K562 (cell line): ENCODE data around the gene MAP3K2. TPM values are rescaled to one million over a fixed set of nuclear protein-coding genes. Genes with fewer than 3 reads are reported as not detected.

Source experiments
- ATAC-seq: fragments of 200-7000 bp; cut with Tn5 transposase; 3 replicates; pipeline ENCODE4 v1.9.1; 2020; ENCODE audit warnings: moderate library complexity
- BruUV-seq: library from RNA; stranded (reverse); fragments of 400-500 nt; replicated peaks from 2 replicates; lab custom pipeline; 2021; lab: Mats Ljungman, UMichigan
- CTCF ChIA-PET: fragments of 300-600 bp; formaldehyde crosslinking; extraction: SDS; loops from one replicate; lab custom pipeline; 2021; ENCODE audit warnings: low intra/inter-chr PET ratio; lab: Yijun Ruan, JAX
- POLR2A ChIA-PET: fragments of 300-600, 350-650 bp; sonication (Branson Sonifier 250); formaldehyde crosslinking; extraction: SDS; loops from one replicate; lab custom pipeline; 2021; ENCODE audit warnings: antibody characterized with exemption, inconsistent platforms; lab: Yijun Ruan, JAX
- DNase-seq, 4 experiments: peaks; one replicate each; pipeline versions ENCODE4 v3.0.0 to v3.0.0-alpha.2; 2011 to 2018; ENCODE audit warnings: low spot score in 3 of 4, mixed read lengths in 3 of 4; ENCODE audit errors: extremely low read depth in 1 of 4
- FAIRE-seq: peaks from 2 replicates; lab custom pipeline; 2011; peaks lifted over from hg19 to GRCh38; lab: Jason Lieb, UNC
- H2AFZ ChIP-seq: 2 replicates; pipeline ENCODE4 v1.6.0; 2011; ENCODE audit warnings: low read depth, low read length, control low read depth, inconsistent platforms
- H3K27ac ChIP-seq: fragments of 200-600 bp; 3 replicates; pipeline ENCODE4 v1.8.0; 2011; ENCODE audit warnings: low read depth, mild to moderate bottlenecking, control low read depth, inconsistent platforms, low read length, moderate library complexity, mixed read lengths; ENCODE audit errors: extremely low read depth
- H3K27me3 ChIP-seq, 2 experiments: fragments of 300-600 bp in 1 of 2; 2 replicates in 1 of 2; 3 replicates in 1 of 2; pipeline versions ENCODE4 v1.6.0 to v1.8.0; 2011; ENCODE audit warnings: inconsistent platforms in 2 of 2, low read length in 2 of 2, mild to moderate bottlenecking in 1 of 2, mixed read lengths in 1 of 2, moderate library complexity in 1 of 2; ENCODE audit not compliant: control insufficient read depth in 2 of 2, insufficient read depth in 2 of 2
- H3K36me3 ChIP-seq: fragments of 300-600 bp; 3 replicates; pipeline ENCODE4 v1.8.0; 2011; ENCODE audit warnings: mild to moderate bottlenecking, low read length, inconsistent platforms; ENCODE audit not compliant: control insufficient read depth, insufficient read depth
- H3K4me1 ChIP-seq, 2 experiments: fragments of 200-600 bp in 1 of 2; replicated peaks in 1 of 2; 2 replicates in 1 of 2; 3 replicates in 1 of 2; pipeline versions ENCODE4 v1.5.1 to v1.8.0; 2011; ENCODE audit warnings: inconsistent platforms in 2 of 2, low read length in 2 of 2, mild to moderate bottlenecking in 1 of 2, mixed read lengths in 1 of 2, moderate library complexity in 1 of 2; ENCODE audit not compliant: control insufficient read depth in 2 of 2, insufficient read depth in 2 of 2
- H3K4me2 ChIP-seq: 2 replicates; pipeline ENCODE4 v1.6.1; 2011; ENCODE audit warnings: low read length, control low read depth, inconsistent platforms, mixed read lengths; ENCODE audit not compliant: insufficient read depth
- H3K4me3 ChIP-seq: fragments of 200-600 bp; sonication (generic), shearing (Covaris generic); 2 replicates; pipeline ENCODE4 v1.5.1; 2016; ENCODE audit warnings: control low read depth, inconsistent platforms
- H3K79me2 ChIP-seq: fragments of 200-600 bp; 3 replicates; pipeline ENCODE4 v1.8.0; 2011; ENCODE audit warnings: low read length, inconsistent platforms; ENCODE audit not compliant: control insufficient read depth, insufficient read depth
- H3K9ac ChIP-seq, 2 experiments: 2 replicates each; pipeline versions ENCODE4 v1.6.0 to v1.6.1; 2011; ENCODE audit warnings: low read depth in 2 of 2, low read length in 2 of 2, control low read depth in 1 of 2, inconsistent platforms in 1 of 2, mild to moderate bottlenecking in 1 of 2, mixed read lengths in 1 of 2; ENCODE audit not compliant: insufficient read depth in 1 of 2
- H3K9me1 ChIP-seq: one replicate; pipeline ENCODE4 v1.6.0; 2011; ENCODE audit warnings: inconsistent platforms, mild to moderate bottlenecking, low read length, moderate library complexity; ENCODE audit not compliant: control insufficient read depth, insufficient read depth
- H3K9me3 ChIP-seq: replicated peaks from 2 replicates; pipeline ENCODE4 v1.5.1; 2011; ENCODE audit warnings: low read depth, low read length, inconsistent platforms; ENCODE audit not compliant: control insufficient read depth, insufficient read depth
- H4K20me1 ChIP-seq: replicated peaks from 2 replicates; pipeline ENCODE4 v1.6.1; 2011; ENCODE audit warnings: low read length, inconsistent platforms, mixed read lengths; ENCODE audit not compliant: control insufficient read depth, insufficient read depth
- AFF1 ChIP-seq, 2 experiments: fragments of 450-650 bp; IDR thresholded peaks; 2 replicates each; pipeline ENCODE4 v1.6.1; 2018; ENCODE audit warnings: mild to moderate bottlenecking in 2 of 2, low read depth in 1 of 2; ENCODE audit not compliant: partially characterized antibody in 2 of 2
- ATF3 ChIP-seq, 2 experiments: fragments of 450-650 bp in 1 of 2; sonication (generic) in 1 of 2; formaldehyde crosslinking in 1 of 2; IDR thresholded peaks in 1 of 2; conservative IDR thresholded peaks in 1 of 2; 2 replicates each; pipeline versions ENCODE4 v1.6.1 to v1.8.1; 2016 to 2023; ENCODE audit warnings: mild to moderate bottlenecking in 2 of 2, moderate library complexity in 2 of 2, inconsistent platforms in 1 of 2, missing genetic modification reagents in 1 of 2
- BMI1 ChIP-seq: fragments of 150-350 bp; IDR thresholded peaks from 2 replicates; pipeline ENCODE4 v1.6.1; 2014; ENCODE audit warnings: low read length
- CTBP1 ChIP-seq: fragments of 450-650 bp; IDR thresholded peaks from 2 replicates; pipeline ENCODE4 v1.6.1; 2016; ENCODE audit warnings: borderline replicate concordance
- GTF3C2 ChIP-seq: IDR thresholded peaks from 3 replicates; pipeline ENCODE4 v1.6.1; 2011; ENCODE audit warnings: borderline replicate concordance, mild to moderate bottlenecking, moderate library complexity; ENCODE audit not compliant: insufficient read length; ENCODE audit errors: extremely low read depth
- HNRNPUL1 ChIP-seq: fragments of 200-400 bp; formaldehyde crosslinking; IDR thresholded peaks from 2 replicates; pipeline ENCODE4 v1.6.1; 2017; ENCODE audit warnings: low read length
- NEUROD1 ChIP-seq: fragments of 150-350 bp; IDR thresholded peaks from 2 replicates; pipeline ENCODE4 v1.6.1; 2014; ENCODE audit warnings: borderline replicate concordance, low read length, low read depth; ENCODE audit not compliant: partially characterized antibody
- RFX7 ChIP-seq: fragments of 250-450 bp; sonication (Bioruptor Pico); IDR thresholded peaks from 2 replicates; pipeline ENCODE4 v1.5.1; 2021; ENCODE audit warnings: mild to moderate bottlenecking
- ZNF696 ChIP-seq: fragments of 250-450 bp; sonication (Bioruptor Pico); conservative IDR thresholded peaks from 2 replicates; pipeline ENCODE4 v1.4.0; 2020; ENCODE audit warnings: mild to moderate bottlenecking, moderate library complexity
- ZNF76 ChIP-seq: fragments of 250-450 bp; sonication (Bioruptor Pico); IDR thresholded peaks from 2 replicates; pipeline ENCODE4 v1.4.0; 2020; ENCODE audit warnings: mild to moderate bottlenecking, moderate library complexity, borderline replicate concordance
- ZNF785 ChIP-seq: fragments of 250-450 bp; sonication (Bioruptor Pico); IDR thresholded peaks from 2 replicates; pipeline ENCODE4 v1.4.0; 2020; ENCODE audit warnings: mild to moderate bottlenecking
- WGBS: fragments of 100-300 bp; shearing (Covaris generic); methylation state at CpG from one replicate; pipeline ENCODE4 v1.1.6; 2016; ENCODE audit warnings: low coverage, mixed read lengths; ENCODE audit not compliant: insufficient coverage; ENCODE audit errors: missing lambda C conversion rate; 5-methylcytosine and 5-hydroxymethylcytosine counted together
- in situ Hi-C: fragments of 300-500 bp; cut with MboI; formaldehyde crosslinking; loops from 4 replicates; pipeline ENCODE4 v1.15.0; 2018; ENCODE audit warnings: inconsistent platforms, mixed read lengths
- intact Hi-C: fragments of 100-400 bp; cut with micrococcal nuclease; formaldehyde crosslinking; loops from 2 replicates; pipeline ENCODE4 v1.14.2; 2022
- polyA plus RNA-seq, 8 experiments: library from polyadenylated mRNA; depleted of rRNA in 4 of 8; stranded (reverse) in 5 of 8; unstranded in 3 of 8; fragments of >200 nt; fragmentation: Nextera tagmentation in 2 of 8; fragmentation: Illumina TruSeq in 1 of 8; extraction: Ambion mirVana in 2 of 8; extraction: Trizol in 1 of 8; gene quantifications; 2 replicates each; pipeline versions ENCODE4 v1.2.1 to v1.2.3, GENCODE V29; 2011 to 2014; ENCODE audit warnings: inconsistent platforms in 1 of 8, missing spikeins in 1 of 8
- total RNA-seq, 7 experiments: library from RNA; depleted of rRNA in 6 of 7; stranded (reverse); fragments of >200 nt in 6 of 7; fragmentation: Illumina TruSeq in 2 of 7; extraction: Trizol in 2 of 7; gene quantifications; 2 replicates each; pipeline versions ENCODE4 v1.2.1 to v1.2.3, GENCODE V29; 2011 to 2021; ENCODE audit warnings: low replicate concordance in 1 of 7

MAP3K2 gene
- total and polyA plus RNA-seq, 9 of the 15 experiments (the other 6 are each of a cell fraction or from before 2014, with no cell fraction given), result 1.2 to 14.2 (median 5.7) TPM

GRCh38 chr2:127359520-127359919 is 28.3 kb downstream of the MAP3K2 start:
- H3K36me3 ChIP-seq, result no peaks in the 10 kb centered on the region
- POLR2A ChIA-PET, result interaction anchor here (0.6 kb wide), 1 partner anchor 29 kb away, joined by 3 read pairs; no protein-coding TSS in a partner anchor
- TF ChIP-seq CTBP1, result no peak
- TF ChIP-seq GTF3C2, result no peak
- TF ChIP-seq BMI1, result no peak
- no peak for TF ChIP-seq ZNF785 (CRISPR knock-in tag)
- TF ChIP-seq RFX7 (CRISPR knock-in tag), result no peak
- TF ChIP-seq ZNF76 (CRISPR knock-in tag), result no peak
- no peak for TF ChIP-seq AFF1 (IDR thresholded peaks at IDR 0.05; ENCODE audit: low read depth in 1 of 2, partially characterized antibody in 2 of 2)
- no peak for TF ChIP-seq ZNF696 (CRISPR knock-in tag)
- TF ChIP-seq HNRNPUL1, result no peak
- TF ChIP-seq ATF3 (IDR thresholded peaks at IDR 0.05), result no peak
- TF ChIP-seq ATF3 (CRISPR knock-in tag; conservative IDR thresholded peaks at IDR 0.05), result no peak
- no peak for TF ChIP-seq NEUROD1
- TF ChIP-seq, all 486 proteins: peak for 0
- Histone ChIP-seq H3K79me2 (peaks cover 42% of the 10 kb centered on the region), H3K9me1 (no peaks in the 10 kb centered on the region), H3K4me1 (peaks cover 0 to under 1% of the 10 kb centered on the region in 2 experiments; a peak in 1 of 5 replicates), H3K27me3 (no peaks in the 10 kb centered on the region), H3K9me3 (no peaks in the 10 kb centered on the region), H3K4me2 (no peak overlapping the region), H2AFZ (no peak overlapping the region), H4K20me1 (no peaks in the 10 kb centered on the region; the same call in 1 of the 2 replicates), H3K9ac (no peak overlapping the region), H3K4me3 (no peak overlapping the region), H3K27ac (no peak overlapping the region)
- FAIRE-seq, result no peak
- no TSS peak for BruUV-seq
- DNase-seq, result peak in 1 of 4 experiments; percentile 27
- peak; percentile 75 for ATAC-seq
- intact Hi-C loops (no loop called here), in situ Hi-C loops (no loop called here)
- CTCF ChIA-PET, result no interaction called here
- WGBS, result 23% methylated on average over 5 of the region's 5 CpGs
